ENCODE results near the gene XXYLT1. TPM values are rescaled to one million over a fixed set of nuclear protein-coding genes. Genes with fewer than 3 reads are reported as not detected.

Gene XXYLT1
- total and polyA plus RNA-seq, 9 of the 15 experiments (the other 6 are each of a cell fraction or from before 2014, with no cell fraction given), result 1.9 to 18.9 (median 15.0) TPM

DNA sequence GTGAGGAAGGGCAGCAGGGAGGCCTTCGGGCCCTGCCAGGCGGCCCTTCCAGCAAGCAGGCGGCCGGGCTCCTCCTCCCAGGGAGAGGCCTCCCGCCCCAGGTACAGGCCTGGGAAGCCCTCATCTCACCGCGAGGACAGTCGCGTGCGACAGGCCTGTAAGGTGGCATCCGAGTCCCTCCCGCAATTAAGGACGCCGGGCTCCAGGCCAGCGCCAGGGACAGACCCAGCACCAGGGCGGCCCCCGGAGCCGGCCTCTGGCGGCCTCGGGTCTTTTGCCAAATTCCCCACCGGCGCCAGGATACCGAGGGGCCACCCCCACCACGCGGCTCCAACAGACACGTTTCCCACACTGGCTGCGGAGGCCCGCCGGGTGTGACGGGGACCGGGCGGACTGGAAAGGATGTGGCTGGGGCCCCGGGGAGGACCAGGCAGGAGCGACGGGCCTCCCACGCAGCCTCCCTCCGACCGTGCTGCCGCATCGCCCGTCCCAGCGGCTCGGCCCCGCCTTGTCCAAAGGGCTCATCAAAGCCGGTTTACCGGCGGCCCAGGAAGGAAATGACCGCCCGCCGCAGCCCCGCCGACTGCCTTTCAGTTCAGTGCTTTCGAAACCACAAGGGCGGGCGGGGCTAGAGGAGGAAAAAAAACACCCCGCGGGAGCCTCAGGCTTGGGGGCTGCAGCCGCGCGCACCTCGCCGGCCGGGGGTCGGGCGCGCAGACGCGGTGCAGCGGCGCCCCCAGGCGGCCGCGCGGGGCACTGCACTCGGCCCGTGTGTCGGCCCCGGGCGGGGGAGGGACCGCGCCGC, 11.3 kb downstream of the XXYLT1 start (continued):
- TF ChIP-seq, protein P1, sequence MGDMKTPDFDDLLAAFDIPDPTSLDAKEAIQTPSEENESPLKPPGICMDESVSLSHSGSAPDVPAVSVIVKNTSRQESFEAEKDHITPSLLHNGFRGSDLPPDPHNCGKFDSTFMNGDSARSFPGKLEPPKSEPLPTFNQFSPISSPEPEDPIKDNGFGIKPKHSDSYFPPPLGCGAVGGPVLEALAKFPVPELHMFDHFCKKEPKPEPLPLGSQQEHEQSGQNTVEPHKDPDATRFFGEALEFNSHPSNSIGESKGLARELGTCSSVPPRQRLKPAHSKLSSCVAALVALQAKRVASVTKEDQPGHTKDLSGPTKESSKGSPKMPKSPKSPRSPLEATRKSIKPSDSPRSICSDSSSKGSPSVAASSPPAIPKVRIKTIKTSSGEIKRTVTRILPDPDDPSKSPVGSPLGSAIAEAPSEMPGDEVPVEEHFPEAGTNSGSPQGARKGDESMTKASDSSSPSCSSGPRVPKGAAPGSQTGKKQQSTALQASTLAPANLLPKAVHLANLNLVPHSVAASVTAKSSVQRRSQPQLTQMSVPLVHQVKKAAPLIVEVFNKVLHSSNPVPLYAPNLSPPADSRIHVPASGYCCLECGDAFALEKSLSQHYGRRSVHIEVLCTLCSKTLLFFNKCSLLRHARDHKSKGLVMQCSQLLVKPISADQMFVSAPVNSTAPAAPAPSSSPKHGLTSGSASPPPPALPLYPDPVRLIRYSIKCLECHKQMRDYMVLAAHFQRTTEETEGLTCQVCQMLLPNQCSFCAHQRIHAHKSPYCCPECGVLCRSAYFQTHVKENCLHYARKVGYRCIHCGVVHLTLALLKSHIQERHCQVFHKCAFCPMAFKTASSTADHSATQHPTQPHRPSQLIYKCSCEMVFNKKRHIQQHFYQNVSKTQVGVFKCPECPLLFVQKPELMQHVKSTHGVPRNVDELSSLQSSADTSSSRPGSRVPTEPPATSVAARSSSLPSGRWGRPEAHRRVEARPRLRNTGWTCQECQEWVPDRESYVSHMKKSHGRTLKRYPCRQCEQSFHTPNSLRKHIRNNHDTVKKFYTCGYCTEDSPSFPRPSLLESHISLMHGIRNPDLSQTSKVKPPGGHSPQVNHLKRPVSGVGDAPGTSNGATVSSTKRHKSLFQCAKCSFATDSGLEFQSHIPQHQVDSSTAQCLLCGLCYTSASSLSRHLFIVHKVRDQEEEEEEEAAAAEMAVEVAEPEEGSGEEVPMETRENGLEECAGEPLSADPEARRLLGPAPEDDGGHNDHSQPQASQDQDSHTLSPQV (IDR thresholded peaks at IDR 0.05), result peak; percentile 81
- TF ChIP-seq KLF6 (CRISPR knock-in tag; IDR thresholded peaks at IDR 0.05; ENCODE audit: borderline replicate concordance) (0 out of 2 replicates have a peak, but pooled peaks have one; percentile 41), CBX1 (IDR thresholded peaks at IDR 0.05; ENCODE audit: low read depth) (peak; percentile 58; the same call in 1 of the 2 replicates), TCF7L2 (IDR thresholded peaks at IDR 0.05; ENCODE audit: low read depth, low read length) (no peak), SAFB2 (IDR thresholded peaks at IDR 0.05; ENCODE audit: borderline replicate concordance, low read depth, low read length, severe bottlenecking) (no peak), KHSRP (IDR thresholded peaks at IDR 0.05) (no peak), ZBTB2 (IDR thresholded peaks at IDR 0.05) (no peak), FOXJ2 (tag; IDR thresholded peaks at IDR 0.05) (no peak), ZNF384 (IDR thresholded peaks at IDR 0.05; ENCODE audit: low read depth, low read length) (peak; percentile 86), CUX1 (CRISPR knock-in tag; IDR thresholded peaks at IDR 0.05) (peak; percentile 53; the same call in 1 of the 2 replicates), ZNF76 (CRISPR knock-in tag; IDR thresholded peaks at IDR 0.05; ENCODE audit: borderline replicate concordance) (peak; percentile 20; the same call in 1 of the 2 replicates)
- TF ChIP-seq, protein P2, sequence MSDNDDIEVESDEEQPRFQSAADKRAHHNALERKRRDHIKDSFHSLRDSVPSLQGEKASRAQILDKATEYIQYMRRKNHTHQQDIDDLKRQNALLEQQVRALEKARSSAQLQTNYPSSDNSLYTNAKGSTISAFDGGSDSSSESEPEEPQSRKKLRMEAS (CRISPR knock-in tag; IDR thresholded peaks at IDR 0.05), result peak; percentile 79; the same call in 1 of the 2 replicates
- TF ChIP-seq, protein P3, sequence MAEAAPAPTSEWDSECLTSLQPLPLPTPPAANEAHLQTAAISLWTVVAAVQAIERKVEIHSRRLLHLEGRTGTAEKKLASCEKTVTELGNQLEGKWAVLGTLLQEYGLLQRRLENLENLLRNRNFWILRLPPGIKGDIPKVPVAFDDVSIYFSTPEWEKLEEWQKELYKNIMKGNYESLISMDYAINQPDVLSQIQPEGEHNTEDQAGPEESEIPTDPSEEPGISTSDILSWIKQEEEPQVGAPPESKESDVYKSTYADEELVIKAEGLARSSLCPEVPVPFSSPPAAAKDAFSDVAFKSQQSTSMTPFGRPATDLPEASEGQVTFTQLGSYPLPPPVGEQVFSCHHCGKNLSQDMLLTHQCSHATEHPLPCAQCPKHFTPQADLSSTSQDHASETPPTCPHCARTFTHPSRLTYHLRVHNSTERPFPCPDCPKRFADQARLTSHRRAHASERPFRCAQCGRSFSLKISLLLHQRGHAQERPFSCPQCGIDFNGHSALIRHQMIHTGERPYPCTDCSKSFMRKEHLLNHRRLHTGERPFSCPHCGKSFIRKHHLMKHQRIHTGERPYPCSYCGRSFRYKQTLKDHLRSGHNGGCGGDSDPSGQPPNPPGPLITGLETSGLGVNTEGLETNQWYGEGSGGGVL (CRISPR knock-in tag; IDR thresholded peaks at IDR 0.05), result no peak

Data from K562 (cell line).